Measurements from ENCODE around the gene NDFIP2.

The NDFIP2 gene, protein sequence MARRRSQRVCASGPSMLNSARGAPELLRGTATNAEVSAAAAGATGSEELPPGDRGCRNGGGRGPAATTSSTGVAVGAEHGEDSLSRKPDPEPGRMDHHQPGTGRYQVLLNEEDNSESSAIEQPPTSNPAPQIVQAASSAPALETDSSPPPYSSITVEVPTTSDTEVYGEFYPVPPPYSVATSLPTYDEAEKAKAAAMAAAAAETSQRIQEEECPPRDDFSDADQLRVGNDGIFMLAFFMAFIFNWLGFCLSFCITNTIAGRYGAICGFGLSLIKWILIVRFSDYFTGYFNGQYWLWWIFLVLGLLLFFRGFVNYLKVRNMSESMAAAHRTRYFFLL

DNA sequence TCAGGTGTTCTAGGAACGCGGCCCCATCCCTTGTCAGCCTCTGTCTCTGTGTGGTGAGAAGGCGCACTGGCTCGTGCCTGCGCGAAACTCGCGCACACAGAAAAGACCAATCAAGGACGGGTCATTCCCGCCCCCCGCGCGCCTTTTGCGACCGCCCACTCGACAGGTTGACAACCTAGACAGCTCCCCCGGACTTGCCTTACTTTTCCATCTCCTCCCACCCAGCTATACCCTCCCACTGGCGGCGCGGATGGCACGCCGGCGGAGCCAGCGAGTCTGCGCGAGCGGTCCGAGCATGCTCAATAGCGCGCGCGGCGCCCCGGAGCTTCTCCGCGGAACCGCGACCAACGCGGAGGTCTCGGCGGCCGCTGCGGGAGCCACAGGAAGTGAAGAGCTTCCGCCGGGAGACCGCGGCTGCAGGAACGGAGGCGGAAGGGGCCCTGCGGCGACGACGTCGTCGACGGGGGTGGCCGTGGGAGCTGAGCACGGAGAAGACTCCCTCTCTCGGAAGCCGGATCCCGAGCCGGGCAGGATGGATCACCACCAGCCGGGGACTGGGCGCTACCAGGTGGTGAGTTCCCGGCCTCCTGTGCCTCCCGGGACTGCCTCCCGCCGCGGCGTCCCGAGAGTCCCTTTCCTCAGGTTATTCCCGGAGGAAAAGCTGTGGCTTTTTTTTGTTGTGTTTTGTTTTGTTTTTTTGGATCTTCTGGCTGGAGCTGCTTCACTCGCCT is at the start of gene NDFIP2:
Gene NDFIP2 (plus strand): TSS at position 202 of the 731 bp plus-strand sequence. CDS start 49 bp downstream, at position 251.
- peak; percentile 78 for DNase-seq

DNA sequence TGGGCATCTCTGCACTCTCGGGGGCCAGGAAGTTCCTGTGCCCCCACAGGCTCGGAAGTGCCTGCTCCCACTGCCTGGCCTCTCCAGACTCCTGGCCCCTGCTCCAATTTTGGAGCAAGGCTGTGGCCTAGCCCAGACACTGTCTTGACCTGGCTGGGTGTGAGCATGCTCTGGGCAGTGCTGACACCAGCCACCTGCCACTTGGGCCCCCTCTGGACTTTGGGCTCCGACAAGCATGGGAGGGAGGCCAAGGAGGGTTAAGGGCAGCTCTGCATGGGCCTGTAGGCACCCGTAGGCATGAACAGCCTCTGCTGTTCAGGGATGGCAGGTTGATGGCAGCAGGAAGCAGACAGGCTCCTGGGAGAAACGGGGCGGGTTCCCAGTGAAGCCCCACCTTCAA is 48.9 kb upstream of the NDFIP2 start:
- DNase-seq: no peak

DNA sequence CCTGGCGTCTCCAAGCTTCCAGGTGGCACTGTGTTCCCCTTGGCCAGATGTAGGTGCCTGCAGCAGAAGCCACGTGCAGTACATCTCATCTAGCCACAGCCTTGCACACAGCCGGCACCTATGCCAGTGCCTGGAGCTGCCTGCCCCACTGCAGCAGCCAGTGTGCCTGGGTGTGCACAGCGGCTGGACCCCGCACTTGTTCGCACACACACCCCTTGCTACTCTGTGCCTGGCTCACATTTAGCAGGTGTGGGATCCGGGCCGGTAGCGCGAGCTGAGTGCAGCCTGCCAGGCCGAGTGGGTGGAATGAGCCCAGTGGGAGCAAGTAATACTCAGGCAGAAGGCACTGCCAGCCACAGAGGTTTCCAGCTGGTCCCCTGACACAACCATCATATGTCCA is 48.0 kb upstream of the NDFIP2 start:
- no peak for DNase-seq

DNA sequence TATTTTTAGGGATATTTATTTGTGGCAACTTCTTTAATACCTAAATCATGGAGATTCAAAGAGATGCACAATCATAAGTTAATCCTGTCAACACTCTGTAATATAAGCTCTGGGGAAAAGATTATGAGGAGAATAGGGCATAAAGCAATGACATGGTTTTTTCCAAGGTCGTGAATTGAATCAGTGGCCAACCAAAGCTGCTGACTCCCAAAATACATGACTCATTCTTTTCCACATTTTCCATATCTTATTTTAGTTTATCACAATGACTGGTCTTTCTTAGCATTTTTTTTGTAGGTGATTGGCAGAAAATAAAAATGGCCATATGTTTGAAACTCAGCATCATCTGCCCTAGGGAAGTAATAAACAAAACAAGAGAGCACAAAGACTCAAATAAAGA is 46.4 kb upstream of the NDFIP2 start:
- peak; percentile 68 for DNase-seq

DNA sequence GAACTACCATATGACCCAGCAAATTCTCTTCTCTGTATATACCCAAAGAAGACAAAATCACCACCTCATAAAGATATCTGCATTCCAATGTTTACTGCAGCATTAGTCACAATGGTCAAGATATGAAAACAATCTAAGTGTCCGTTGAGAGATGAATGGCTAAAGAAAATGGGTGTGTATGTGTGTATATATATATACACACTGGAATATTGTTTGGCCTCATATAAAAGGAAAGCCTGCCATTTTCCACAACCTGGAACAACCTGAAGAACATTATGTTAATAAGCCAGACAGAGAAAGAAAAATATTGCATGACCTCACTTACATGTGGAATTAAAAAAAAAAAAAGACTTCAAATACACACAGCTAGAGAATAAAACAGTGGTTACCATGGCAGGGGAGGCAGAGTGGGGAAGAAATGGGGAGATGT is 45.4 kb upstream of the NDFIP2 start:
- DNase-seq: peak; percentile 85

DNA sequence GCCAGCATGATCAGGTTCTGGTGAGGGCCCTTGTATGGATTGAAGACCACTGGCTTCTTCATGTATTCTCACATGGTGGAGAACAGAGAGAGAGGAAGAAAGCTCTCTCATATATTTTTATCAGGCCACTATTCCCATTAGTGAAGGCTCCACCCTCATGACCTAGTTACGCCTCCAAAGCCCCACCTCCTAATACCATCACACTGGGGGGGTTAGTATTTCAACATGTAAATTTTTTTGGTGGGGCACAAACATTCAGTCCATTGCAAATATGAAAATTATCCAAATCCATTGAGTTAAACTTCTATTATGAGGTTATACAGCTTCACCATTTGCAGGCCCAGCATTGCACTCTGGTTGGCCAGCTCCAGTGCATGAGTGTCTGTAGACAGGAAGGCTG is 41.7 kb upstream of the NDFIP2 start:
- DNase-seq: no peak

DNA sequence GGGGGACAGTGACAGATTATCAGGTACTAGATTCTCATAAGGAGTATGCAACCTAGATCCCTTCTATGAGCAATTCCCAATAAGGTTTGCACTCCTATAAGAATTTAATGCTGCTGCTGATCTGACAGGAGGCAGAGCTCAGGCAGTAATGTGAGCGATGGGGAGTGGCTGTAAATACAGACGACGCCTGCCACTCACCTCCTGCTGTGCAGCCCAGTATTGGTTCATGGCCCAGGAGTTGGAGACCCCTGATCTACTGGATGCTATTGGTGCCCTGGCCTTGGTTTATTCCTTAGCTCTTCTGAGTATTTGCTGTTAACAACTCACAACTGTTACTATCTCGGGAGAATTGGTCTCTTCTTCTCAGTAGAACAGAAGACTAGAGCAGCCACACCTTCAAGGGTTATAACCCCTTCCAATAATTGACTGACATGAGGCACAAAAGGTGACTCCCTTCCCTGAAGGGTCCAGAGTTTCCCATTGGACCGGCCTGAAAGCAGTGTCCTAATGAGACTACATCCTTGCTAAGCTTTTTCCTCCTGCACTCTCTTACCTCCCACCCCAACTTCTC is 39.9 kb upstream of the NDFIP2 start:
- DNase-seq: no peak

DNA sequence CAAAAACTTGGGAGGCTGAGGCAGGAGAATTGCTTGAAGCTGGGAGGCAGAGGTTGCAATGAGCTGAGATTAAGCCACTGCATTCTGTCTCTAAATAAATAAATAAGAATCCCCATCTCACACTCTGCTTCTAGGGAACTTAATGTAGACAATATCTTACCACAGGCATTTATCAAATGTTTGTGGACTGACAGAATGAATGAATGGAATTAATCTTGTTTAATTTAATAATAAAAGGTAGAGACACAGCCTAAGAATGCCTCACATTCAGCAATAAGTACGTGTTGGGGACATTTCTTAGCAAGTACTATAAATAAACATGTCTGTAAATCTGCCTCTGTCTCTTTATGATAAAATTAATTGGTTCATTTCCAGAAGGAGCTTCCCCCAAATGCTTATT is 38.7 kb upstream of the NDFIP2 start:
- DNase-seq: no peak

DNA sequence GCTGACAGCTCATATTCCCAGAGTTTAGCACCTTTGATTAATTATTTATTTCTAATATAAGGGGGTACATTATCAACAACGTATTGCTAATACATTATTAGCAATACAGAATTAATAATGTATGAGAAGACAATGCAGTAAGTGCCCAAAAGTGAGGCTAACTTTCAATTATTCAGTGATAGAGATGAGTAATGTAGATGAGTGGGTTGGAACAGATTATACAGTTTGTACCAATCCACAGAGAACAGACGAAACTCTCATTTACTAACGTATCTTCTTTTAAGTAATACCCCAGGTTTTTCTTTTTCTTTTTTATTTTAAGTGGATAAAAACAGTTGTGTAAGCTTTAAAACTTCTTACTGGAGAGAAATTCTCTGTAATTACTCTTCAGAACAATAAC is 38.2 kb upstream of the NDFIP2 start:
- no peak for DNase-seq

DNA sequence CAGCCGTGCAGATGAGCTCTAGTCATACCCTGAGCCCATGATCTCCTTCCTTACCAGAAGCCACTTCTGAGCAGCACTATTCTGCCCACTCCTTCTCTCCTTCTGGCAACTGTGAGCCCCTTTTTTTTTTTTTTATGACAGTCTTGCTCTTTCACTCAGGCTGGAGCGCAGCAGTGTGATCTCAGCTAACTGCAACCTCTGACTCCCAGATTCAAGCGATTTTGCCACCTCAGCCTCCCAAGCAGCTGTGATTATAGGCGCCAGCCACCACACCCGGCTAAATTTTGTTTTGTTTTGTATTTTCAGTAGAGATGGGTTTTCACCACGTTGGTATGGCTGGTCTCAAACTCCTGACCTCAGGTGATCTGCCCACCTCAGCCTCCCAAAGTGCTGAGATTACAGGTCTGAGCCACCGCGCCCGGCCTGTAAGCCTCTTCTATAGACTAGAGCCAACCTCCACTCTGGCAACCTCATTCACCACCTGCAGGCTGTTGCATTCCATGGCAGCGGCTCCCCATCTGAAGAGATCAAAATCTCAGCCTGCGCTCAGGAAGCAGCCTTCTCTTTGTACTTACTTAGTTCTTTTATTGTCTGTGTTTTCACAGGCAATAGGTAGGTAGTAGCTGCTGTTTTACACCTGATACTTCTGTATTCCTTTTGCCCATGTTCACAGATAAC is 34.8 kb upstream of the NDFIP2 start:
- no peak for DNase-seq

DNA sequence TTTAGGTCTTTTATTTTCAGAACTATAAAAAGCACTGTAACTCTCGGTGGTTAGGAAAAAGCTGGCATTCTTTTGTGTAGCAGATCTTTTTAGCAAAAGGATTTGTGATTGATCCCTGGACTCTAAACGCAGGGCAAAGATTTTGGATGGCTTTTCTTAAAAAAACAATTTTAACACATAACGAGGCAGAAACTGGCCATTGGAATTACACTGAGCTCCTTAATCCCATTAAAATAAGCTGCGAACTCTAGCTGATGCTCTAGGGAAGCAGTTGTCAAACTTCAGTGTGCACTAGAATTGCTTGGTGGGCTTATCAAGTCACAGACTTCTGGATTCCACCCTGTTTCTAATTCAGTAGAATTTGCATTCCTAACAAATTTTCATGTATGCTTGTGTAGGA is 33.8 kb upstream of the NDFIP2 start:
- DNase-seq: no peak

DNA sequence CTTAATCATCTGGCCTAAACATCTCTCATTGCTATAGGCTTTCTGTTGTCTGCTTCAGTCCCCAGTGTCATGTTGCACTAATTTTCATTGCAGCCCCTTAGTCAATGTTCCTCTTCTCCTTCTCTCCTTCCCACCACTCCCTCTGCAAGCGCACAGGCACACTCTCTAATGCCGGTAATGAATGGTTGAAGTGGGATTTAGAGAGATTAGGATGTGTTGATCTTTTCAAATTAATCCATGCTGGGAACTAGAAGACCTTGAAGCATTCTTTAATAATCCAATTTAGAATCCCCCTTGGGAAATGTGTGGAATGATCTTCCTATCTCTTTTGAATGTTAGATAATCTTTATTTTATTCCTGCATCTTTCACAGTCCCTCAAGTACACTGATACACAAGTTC is 33.2 kb upstream of the NDFIP2 start:
- DNase-seq: no peak

DNA sequence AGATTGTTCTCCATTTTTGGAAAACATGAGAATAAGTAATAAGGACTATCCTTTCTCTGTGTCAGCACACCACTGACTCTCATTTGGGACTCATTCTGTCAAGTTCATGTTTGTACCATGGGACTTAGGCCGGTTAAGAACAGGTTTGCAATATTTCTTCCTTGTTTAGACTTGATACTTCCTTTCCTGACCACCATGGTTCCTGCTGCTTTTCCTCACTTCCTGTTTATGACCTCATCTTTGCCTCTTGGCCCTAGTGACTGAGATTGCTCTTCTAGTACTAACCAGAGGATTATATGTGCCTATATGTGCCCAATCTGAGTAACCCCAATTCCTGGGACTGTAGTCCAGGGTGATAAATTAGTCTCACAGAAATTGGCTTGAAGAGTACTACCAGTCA is 32.5 kb upstream of the NDFIP2 start:
- peak; percentile 12 for DNase-seq

DNA sequence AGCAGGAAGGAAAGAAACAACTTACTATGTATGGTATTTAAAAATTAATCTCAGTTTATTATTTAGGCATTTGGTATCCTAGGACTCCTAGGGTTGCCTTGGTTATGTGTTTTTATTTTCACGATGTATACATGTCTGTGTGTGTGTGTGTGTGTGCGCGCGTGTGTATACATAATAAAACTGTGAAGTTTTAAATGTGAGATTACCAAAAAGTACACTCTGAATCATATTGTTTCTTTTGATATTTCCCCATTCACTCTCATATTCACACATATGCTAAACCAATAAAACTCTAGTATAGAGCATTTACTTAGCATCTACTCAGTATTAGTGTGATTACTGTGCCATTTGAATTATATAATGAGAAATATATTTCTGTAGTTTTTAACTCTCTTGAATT is 30.8 kb upstream of the NDFIP2 start:
- no peak for DNase-seq

DNA sequence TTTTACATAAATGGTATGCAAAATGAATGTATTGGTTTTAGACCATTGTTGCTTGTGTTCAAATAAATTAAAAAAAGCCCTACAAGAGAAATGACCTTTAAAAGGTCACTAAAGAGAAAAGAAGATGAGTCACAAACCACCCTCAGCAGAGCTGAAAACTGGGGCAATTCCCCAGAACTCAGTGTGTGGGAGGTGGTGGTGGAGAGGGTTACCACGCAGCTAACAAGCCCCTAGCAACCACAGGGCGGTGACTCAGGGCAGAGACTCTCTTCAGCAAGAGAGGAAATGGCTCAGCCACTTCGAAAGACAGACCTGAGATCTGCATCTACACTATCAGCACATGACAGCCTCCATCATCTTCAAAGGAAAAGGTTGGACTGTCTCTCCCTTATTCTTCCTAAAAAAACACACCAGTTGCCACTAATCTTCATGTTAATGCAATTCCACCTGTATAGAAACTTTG is 29.4 kb upstream of the NDFIP2 start:
- peak; percentile 92 for DNase-seq

DNA sequence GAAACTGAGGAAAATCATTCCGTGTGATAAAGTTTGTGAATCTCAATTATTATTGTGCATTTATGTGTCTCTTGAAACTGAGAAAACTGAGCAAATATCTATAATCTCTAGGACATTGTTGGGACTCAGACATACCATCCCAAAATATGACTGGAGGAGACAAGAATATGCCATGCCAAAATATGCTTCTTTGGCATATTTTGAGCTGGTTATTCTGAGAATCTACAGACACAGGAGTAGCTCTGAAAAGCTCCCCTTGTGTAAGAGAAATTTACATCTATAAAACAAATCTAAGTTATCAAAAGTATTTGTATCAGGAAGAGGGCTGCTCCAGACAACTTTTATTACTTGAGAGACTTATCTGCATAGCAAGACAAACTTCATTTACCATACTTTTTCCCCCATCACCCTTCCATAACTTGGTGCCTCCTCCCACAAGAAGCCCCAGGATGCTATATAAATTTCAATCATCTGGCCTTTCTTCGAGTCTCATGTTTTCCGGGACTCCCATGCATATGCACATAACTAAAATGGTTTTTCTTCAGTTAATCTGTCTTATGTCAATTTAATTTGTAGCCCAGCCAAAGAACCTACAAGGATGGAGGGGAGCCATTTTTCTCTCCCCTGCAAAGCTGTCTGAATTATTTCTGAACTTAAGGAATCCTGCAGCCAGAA is 28.6 kb upstream of the NDFIP2 start:
- no peak for DNase-seq

DNA sequence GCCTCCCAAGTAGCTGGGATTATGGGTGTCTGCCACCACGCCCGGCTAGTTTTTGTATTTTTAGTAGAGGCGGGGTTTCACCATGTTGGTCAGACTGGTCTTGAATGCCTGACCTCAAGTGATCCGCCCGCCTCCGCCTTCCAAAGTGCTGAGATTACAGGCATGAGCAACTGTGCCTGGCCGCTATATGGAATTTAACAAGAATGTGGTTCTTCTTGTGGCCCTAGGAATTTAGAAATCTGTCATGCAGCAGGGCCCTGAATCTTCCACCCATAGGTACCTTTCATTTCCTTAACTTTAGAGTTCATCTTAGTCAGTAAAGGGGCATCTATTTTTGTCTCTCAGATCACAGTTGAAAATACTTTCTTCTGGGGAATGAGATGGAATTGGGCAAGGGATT is 25.6 kb upstream of the NDFIP2 start:
- peak; percentile 38 for DNase-seq

DNA sequence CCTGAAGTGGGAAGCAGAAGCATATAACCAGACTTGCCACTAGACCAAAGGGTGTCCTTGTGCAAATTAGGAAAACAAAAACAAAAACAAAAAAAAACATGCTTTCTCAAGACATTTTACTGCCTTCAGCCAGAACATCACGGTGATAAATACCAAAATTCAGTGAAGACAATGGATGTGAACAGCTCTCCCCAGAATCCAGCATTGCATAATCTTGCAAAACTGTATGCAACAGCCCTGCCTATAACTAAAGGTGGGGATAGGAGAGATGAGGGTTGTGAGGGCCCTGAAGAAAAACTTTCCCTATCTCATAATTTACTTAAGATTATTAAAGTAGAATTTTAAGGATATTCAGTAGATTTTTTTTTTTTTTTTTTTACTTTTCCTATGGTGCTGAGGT is 24.9 kb upstream of the NDFIP2 start:
- no peak for DNase-seq

DNA sequence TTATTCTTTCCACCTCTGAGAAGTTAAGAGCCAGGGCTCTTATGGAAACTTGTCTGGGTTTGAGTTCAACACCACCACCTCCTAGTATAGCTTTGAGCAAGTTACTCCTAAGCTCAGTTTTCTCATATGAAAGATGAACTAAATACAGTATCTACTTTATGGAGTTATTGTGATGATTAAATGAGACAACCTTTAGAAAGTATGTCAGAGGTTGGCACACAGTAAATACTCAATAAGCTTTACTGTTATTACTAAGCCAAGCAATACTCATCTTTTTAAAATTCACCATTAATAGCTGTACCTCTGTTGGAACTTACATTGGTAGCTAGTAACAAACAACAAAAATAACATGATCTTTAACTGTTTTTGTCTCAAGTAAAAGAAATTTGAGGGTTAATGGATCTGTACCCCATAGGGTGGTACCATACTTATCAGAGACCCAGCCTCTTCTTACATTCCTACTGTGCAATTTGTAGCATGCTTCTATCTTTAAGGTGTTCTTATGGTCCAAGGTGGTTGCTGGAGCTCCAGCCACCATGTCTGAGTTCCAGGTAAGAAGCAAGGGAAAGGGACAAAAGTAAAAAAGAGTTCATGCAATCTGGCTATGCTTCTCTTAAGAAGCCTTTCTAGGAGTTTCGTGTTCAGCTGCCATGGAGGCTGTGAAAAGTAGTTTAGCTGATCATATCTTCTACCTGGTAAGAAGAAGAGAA is 24.1 kb upstream of the NDFIP2 start:
- no peak for DNase-seq

DNA sequence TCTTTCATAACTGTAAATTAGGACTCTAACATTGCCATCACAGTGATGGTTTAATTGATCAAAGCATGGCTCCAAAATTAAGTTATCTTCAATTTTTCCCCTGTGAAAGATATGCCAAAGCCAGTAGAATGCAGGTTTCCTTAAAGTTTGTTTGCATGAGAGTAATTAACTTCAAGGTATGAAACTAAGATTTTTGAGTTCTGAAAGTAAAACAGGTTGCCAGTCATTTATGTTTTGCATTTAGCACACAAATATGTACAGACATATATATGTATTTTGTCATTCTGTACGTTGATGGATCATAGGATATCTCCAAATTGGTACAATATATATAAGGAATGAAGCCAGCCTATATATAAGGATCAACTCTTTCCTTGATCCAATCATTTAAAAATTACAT is 23.6 kb upstream of the NDFIP2 start:
- no peak for DNase-seq

DNA sequence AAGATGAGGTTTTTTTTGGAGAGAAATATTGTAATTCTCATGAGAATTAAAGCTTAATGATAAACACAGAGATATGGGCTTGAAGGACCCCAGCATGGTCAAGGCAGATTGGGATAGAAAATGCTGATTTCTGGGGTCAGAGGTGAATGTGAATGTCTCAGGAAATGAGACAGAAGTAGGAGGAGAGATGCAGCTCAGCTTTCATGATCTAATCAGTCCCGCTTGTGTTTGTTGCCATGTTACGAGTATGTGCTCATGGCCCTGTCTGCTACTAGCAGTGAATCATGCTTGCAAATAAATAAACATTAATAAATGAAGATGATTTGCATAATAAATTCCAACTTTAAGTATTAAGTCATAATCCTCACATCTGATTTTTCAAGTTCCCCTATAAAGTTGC is 23.0 kb upstream of the NDFIP2 start:
- peak; percentile 81 for DNase-seq

DNA sequence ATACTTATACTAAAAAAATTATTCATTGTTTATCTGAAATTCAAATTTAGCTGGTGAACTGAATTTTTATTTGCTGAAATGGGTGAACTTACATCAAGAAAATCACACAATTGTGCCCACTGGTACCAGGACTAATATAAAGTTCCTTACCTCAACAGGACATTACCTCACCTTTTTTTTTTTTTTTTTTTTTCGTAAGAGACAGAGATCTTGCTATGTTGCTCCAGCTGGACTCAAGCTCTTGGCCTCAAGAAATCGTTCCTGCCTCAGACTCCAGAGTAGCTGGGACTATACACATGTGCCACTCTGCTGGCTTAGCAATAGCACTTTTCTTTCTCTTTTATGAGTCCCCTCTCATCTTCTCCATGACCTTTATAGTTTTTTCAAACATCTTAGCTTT is 22.5 kb upstream of the NDFIP2 start:
- no peak for DNase-seq

Data from NCI-H226 (cell line).